Adrenal gland (tissue), 12 donors: ENCODE results near the gene MAP3K8. TPM values are rescaled to one million over a fixed set of nuclear protein-coding genes. Genes with fewer than 3 reads are reported as not detected.

Experiments used
- DNase-seq, 7 donors: peaks; one replicate each; pipeline ENCODE4 v3.0.0-alpha.2; 2019 to 2020
- H3K27ac ChIP-seq, 5 donors: fragments of 200-600 bp; sonication (generic) in 4 of 5; 1 replicate in 3 of 5; 2 replicates in 2 of 5; pipeline versions ENCODE4 v1.5.1 to v1.8.0; 2016 to 2020; ENCODE audit warnings: mild to moderate bottlenecking in 1 of 5
- H3K27me3 ChIP-seq: fragments of 200-600 bp; 2 replicates; pipeline ENCODE4 v1.8.0; 2021
- H3K36me3 ChIP-seq, 2 donors: fragments of 200-600 bp; replicated peaks in 1 of 2; 1 replicate in 1 of 2; 2 replicates in 1 of 2; pipeline versions ENCODE4 v1.5.1 to v1.8.0; 2018 to 2022
- H3K4me1 ChIP-seq, 2 donors: fragments of 200-600 bp; replicated peaks in 1 of 2; 1 replicate in 1 of 2; 2 replicates in 1 of 2; pipeline versions ENCODE4 v1.5.1 to v1.8.0; 2018 to 2021
- H3K4me3 ChIP-seq, 4 donors: fragments of 200-600 bp; sonication (generic) in 3 of 4; one replicate each; pipeline ENCODE4 v1.5.1; 2016 to 2018
- H3K9me3 ChIP-seq, 3 donors: fragments of 200-600 bp; sonication (generic) in 1 of 3; replicated peaks in 1 of 3; 1 replicate in 2 of 3; 2 replicates in 1 of 3; pipeline versions ENCODE4 v1.5.1 to v1.8.0; 2016 to 2021
- CTCF ChIP-seq, 6 experiments: fragments of 450-650 bp in 4 of 6; fragments of 200-600 bp in 2 of 6; sonication (generic) in 1 of 6; IDR thresholded peaks; 1 replicate in 5 of 6; 2 replicates in 1 of 6; pipeline versions ENCODE4 v1.5.1 to v1.8.0; 2016 to 2021; ENCODE audit warnings: antibody characterized with exemption in 6 of 6, mild to moderate bottlenecking in 2 of 6, moderate library complexity in 1 of 6
- POLR2A ChIP-seq, 2 donors: fragments of 450-650 bp; IDR thresholded peaks; one replicate each; pipeline ENCODE4 v1.6.1; 2017; ENCODE audit warnings: antibody characterized with exemption in 2 of 2, mild to moderate bottlenecking in 2 of 2, moderate library complexity in 1 of 2
- WGBS, 4 donors: extraction: QIAGEN DNeasy Blood & Tissue Kit in 2 of 4; methylation state at CpG; one replicate each; pipeline versions ENCODE4 v1.1.5 to v1.1.7; 2013 to 2017; 5-methylcytosine and 5-hydroxymethylcytosine counted together
- intact Hi-C, 2 donors: fragments of 100-400 bp; cut with DNase I; formaldehyde crosslinking; loops; one replicate each; pipeline versions ENCODE4 v1.14.1 to v1.15.0; 2022 to 2023
- polyA plus RNA-seq, 3 donors: library from polyadenylated mRNA; stranded (reverse); fragments of 200-250 nt in 2 of 3; fragments of 350-450 nt in 1 of 3; fragmentation: Illumina TruSeq in 1 of 3; extraction: RNeasy Lipid Tissue Mini Kit (QIAGEN cat#74804) in 1 of 3; gene quantifications; one replicate each; pipeline ENCODE4 v1.2.3, GENCODE V29; 2013 to 2014
- total RNA-seq, 9 donors: library from RNA; depleted of rRNA in 4 of 9; stranded (reverse); fragments of >200 nt in 4 of 9; fragments of 120-200 nt in 1 of 9; fragmentation: NEBNext Ultra II Directional in 1 of 9; extraction: Animal tissue kit (Norgen Biotek cat#: 25700) in 1 of 9; gene quantifications; one replicate each; pipeline versions ENCODE4 v1.1.0 to v1.2.4, GENCODE V29; 2013 to 2023
- donor health status: healthy with polysubstance abuse.
- donor health status: Bipolar disorder and iron deficiency.
- donor health status: DM: yes; HTN: yes; CAD: no.
- donor health status: DM: no; HTN: no; CAD: no.
- donor health status: DM: no; HTN: no; CAD: no.
- donor health status: DM: yes; HTN: yes; CAD: no.

Gene MAP3K8
- total and polyA plus RNA-seq, 12 donors: 2.0 to 58.0 (median 20.1) TPM

GRCh38 chr10:30425336-30426075, 8.5 kb upstream of the MAP3K8 start:
- no peak for DNase-seq
- intact Hi-C loops: no loop called here
- H3K9me3 ChIP-seq: no peaks in the 10 kb centered on the region
- H3K27me3 ChIP-seq: no peaks in the 10 kb centered on the region
- H3K27ac ChIP-seq: no peak overlapping the region
- no peaks in the 10 kb centered on the region for H3K36me3 ChIP-seq
- WGBS, 4 donors: 65 to 78% (median 72%) methylated on average over 4 of the region's 4 CpGs
- H3K4me3 ChIP-seq: no peak overlapping the region
- no peak for TF ChIP-seq CTCF (IDR thresholded peaks at IDR 0.05)
- no peak for TF ChIP-seq POLR2A (IDR thresholded peaks at IDR 0.05)
- H3K4me1 ChIP-seq: peaks cover 0 to 12% of the 10 kb centered on the region in 2 donors

- Histone ChIP-seq H3K9me3 (no peaks in the 10 kb centered on the region), H3K27ac (peak overlapping the region in 1 of 5 donors; percentile 47), H3K36me3 (no peaks in the 10 kb centered on the region), H3K4me3 (no peak overlapping the region), H3K27me3 (no peaks in the 10 kb centered on the region), H3K4me1 (peaks cover 3 to 4% of the 10 kb centered on the region in 2 donors)
- no peak for DNase-seq
- WGBS, 4 donors: 85 to 88% (median 88%) methylated on average over 12 of the region's 12 CpGs
- intact Hi-C loops: no loop called here
- TF ChIP-seq CTCF (IDR thresholded peaks at IDR 0.05) (no peak), POLR2A (IDR thresholded peaks at IDR 0.05) (no peak)
Measured at GRCh38 chr10:30430544-30431298, 3.3 kb upstream of the MAP3K8 start.

- Histone ChIP-seq H3K36me3 (no peaks in the 10 kb centered on the region), H3K9me3 (no peaks in the 10 kb centered on the region), H3K4me1 (peaks cover 4 to 10% of the 10 kb centered on the region in 2 donors), H3K27ac (peak overlapping the region in 1 of 5 donors; percentile 47), H3K4me3 (no peak overlapping the region), H3K27me3 (no peaks in the 10 kb centered on the region)
- WGBS, 4 donors: 56 to 62% (median 60%) methylated on average over 15 to 17 of the region's 17 CpGs
- TF ChIP-seq CTCF (IDR thresholded peaks at IDR 0.05): no peak
- TF ChIP-seq POLR2A (IDR thresholded peaks at IDR 0.05): no peak
- no peak for DNase-seq
- intact Hi-C loops: no loop called here
Measured at GRCh38 chr10:30431435-30431911, 2.5 kb upstream of the MAP3K8 start.

GRCh38 chr10:30432622-30433305, 1.2 kb upstream of the MAP3K8 start:
- Histone ChIP-seq H3K27ac (peak overlapping the region; percentile 95 to 99 (median 97)), H3K9me3 (no peaks in the 10 kb centered on the region), H3K27me3 (no peaks in the 10 kb centered on the region), H3K4me1 (peaks cover 4 to 21% of the 10 kb centered on the region in 2 donors), H3K36me3 (no peaks in the 10 kb centered on the region), H3K4me3 (peak overlapping the region in 3 of 4 donors; percentile 82 to 90 (median 90))
- TF ChIP-seq CTCF (IDR thresholded peaks at IDR 0.05) (peak in 1 of 6 experiments; percentile 28), POLR2A (IDR thresholded peaks at IDR 0.05) (no peak)
- DNase-seq: peak; percentile 34 to 70 (median 48)
- 32 to 38% (median 35%) methylated on average over 25 to 35 of the region's 35 CpGs for WGBS, 4 donors
- intact Hi-C loops: no loop called here
